Astrocyte of the spinal cord (primary cell): ENCODE measurements around the gene FDX2.
"Not testable (repeated sequence)": the region's sequence is repeated elsewhere in the genome, so short reads cannot be mapped to it uniquely, and the experiment has no call there.

Source experiments
- DNase-seq: peaks from one replicate; pipeline ENCODE4 v3.0.0; 2011; ENCODE audit warnings: low read depth, low spot score
- H3K4me3 ChIP-seq: 2 replicates; pipeline ENCODE4 v1.5.1; 2011; ENCODE audit warnings: low read depth, mild to moderate bottlenecking, low read length, moderate library complexity
- in situ Hi-C: cut with HindIII; loops from 2 replicates; pipeline ENCODE4 v1.10.0; 2017; ENCODE audit warnings: low sequenced_read_pairs
- TF ChIP-seq, protein P1 (sequence below): IDR thresholded peaks from 2 replicates; pipeline ENCODE4 v1.5.1; 2012; ENCODE audit warnings: low read depth, mild to moderate bottlenecking, low read length, inconsistent platforms

Gene FDX2

DNA sequence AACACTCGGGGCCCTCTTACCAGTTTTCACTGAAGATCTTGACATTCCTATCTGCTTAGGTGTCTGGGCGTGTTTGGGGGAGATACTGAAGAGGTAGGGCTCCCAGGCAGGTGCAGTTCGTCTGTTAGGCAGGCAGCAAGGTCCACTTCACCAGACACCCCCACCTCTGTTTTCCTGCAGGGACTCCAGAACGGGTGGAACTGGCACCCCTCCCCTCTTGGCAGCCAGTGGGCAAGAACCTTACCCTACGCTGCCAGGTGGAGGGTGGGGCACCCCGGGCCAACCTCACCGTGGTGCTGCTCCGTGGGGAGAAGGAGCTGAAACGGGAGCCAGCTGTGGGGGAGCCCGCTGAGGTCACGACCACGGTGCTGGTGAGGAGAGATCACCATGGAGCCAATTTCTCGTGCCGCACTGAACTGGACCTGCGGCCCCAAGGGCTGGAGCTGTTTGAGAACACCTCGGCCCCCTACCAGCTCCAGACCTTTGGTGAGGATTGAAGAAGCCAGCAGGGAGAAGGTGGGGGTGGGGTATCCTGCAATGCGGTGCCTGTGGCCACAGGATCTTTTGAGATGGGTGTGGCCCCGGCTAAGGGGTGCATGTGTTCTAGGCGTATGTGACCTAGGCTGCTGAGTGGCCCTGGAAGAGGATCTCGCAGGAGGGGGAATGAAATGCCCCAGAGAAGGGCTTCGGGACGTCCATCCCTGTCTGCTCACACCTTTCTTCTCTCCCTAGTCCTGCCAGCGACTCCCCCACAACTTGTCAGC is 32.3 kb downstream of the FDX2 start:
- in situ Hi-C loops, result no loop called here
- no peak for DNase-seq
- TF ChIP-seq, protein P1, sequence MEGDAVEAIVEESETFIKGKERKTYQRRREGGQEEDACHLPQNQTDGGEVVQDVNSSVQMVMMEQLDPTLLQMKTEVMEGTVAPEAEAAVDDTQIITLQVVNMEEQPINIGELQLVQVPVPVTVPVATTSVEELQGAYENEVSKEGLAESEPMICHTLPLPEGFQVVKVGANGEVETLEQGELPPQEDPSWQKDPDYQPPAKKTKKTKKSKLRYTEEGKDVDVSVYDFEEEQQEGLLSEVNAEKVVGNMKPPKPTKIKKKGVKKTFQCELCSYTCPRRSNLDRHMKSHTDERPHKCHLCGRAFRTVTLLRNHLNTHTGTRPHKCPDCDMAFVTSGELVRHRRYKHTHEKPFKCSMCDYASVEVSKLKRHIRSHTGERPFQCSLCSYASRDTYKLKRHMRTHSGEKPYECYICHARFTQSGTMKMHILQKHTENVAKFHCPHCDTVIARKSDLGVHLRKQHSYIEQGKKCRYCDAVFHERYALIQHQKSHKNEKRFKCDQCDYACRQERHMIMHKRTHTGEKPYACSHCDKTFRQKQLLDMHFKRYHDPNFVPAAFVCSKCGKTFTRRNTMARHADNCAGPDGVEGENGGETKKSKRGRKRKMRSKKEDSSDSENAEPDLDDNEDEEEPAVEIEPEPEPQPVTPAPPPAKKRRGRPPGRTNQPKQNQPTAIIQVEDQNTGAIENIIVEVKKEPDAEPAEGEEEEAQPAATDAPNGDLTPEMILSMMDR, result no peak
- H3K4me3 ChIP-seq, result no peak overlapping the region

DNA sequence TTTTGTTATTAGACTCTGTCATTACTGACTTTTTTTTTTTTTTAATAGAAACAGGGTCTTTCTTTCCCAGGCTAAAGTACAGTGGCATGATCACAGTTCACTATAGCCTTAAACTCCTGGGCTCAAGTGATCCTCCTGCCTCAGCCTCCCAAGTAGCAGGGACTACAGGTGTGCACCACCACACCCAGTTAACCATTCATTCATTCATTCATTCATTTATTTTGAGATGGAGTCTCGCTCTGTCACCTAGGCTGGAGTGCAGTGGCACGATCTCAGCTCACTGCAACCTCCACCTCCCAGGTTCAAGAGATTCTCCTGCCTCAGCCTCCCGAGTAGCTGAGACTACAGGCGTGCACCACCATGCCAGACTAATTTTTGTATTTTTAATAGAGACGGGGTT is 33.8 kb downstream of the FDX2 start:
- in situ Hi-C loops, H3K4me3 ChIP-seq, DNase-seq: not testable (repeated sequence)

DNA sequence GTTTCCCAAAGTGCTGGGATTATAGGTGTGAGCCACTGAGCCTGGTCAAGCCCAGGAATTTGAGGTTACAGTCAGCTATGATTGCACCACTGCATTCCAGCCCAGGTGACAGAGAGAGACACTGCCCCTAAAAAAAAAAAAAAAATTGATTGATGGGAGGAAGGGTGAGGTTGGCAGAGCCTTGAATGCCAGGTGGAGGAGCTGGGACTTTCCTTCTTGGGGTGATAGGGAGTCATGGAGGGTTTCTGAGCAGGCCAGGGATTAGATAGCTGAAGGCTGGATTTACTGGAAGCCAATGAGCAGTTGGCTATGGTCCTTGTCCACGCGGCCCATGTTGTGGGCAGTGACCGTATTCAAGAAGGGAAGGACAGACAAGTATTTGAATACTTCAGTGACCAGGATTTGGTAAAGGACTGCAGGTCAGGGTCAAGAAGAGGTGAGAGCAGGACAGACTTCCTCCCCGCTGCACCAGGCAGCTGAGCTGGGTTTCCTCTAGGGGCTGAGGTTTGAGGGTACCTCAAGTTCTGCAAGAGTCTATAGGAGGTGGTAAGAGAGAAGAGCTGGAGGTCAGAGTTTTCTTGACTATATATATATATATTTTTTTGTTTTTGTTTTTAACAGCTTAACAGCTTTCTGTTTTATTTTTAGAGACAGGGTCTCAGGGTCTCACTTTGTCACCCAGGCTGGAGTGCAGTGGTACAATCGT is 35.9 kb downstream of the FDX2 start:
- no peak for DNase-seq
- in situ Hi-C loops, result no loop called here
- TF ChIP-seq, protein P1, result no peak
- no peak overlapping the region for H3K4me3 ChIP-seq

DNA sequence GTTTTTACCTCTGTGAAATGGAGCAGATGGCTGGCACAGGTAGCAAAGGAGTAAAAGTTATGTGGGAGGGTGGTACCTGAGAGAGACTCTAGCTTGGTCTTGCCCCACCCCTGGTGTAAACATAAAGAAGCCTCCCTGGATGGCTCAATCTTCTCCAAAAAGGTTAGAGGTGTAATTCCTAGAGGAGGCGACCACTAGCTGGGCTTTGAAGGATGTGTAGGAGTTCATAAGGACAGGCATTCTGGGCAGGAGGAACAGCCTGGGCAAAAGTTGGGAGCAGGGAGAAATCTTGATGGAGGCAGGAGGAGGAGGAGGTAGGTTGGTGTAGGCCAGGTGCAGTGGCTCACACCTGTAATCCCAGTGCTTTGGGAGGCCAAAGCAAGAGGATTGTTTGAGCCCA is 36.9 kb downstream of the FDX2 start:
- no peak overlapping the region for H3K4me3 ChIP-seq
- DNase-seq, result no peak
- in situ Hi-C loops, result no loop called here
- TF ChIP-seq, protein P1, result no peak

DNA sequence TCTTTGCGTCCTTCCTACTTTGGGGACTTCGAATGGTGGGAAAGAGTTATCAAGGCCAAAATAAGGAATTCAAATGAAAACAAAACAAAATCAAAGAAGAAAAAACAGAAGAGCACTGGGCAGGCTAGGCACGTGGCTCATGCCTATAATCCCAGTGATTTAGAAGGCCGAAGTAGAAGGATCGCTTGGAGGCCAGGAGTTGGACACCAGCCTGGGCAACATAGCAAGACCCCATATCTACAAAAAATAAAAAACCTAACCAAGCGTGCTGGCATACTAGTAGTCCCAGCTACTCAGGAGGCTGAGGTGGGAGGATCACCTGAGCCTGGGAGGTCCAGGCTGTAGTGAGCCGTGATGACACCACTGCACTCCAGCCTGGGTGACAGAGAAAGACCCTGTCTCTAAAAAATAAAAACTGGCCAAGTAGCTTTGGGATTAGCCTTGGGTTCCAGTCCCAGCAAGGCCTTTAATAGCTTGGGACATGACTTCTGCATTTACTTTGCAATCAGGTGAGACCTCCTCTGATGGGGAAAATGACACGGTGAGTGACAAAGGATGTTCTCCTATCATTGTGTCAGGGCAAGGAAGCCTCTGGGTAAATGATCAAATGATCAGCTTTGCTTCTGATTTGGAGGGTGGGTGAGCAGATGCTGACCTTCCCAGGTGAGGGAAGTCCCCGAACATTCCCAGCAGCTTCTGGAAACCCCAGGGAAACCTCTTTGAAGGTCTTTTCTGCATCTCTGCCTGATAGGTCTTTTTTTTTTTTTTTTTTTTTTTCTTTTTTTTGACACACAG is 37.8 kb downstream of the FDX2 start:
- in situ Hi-C loops, result no loop called here
- TF ChIP-seq, protein P1, result no peak
- no peak for DNase-seq
- no peak overlapping the region for H3K4me3 ChIP-seq

DNA sequence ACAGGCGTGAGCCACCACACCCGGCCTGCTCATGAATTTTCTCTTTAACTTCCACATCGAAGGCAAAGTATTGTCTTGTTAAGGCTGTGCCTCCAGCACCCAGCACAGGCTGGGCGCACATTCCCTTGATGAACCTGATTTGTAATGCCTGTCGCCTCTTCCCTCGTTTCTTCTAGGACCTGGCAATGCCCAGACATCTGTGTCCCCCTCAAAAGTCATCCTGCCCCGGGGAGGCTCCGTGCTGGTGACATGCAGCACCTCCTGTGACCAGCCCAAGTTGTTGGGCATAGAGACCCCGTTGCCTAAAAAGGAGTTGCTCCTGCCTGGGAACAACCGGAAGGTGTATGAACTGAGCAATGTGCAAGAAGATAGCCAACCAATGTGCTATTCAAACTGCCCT is 41.2 kb downstream of the FDX2 start:
- no peak overlapping the region for H3K4me3 ChIP-seq
- in situ Hi-C loops, result no loop called here
- TF ChIP-seq, protein P1, result no peak
- no peak for DNase-seq
